Measurements from ENCODE around the gene ESYT2. TPM values are rescaled to one million over a fixed set of nuclear protein-coding genes. Genes with fewer than 3 reads are reported as not detected.
A peak's percentile ranks its signal among the peaks of the same experiment; 100 is the strongest.

Gene ESYT2
- total RNA-seq, 1 experiment from 2014 or later = 59.4 TPM

DNA sequence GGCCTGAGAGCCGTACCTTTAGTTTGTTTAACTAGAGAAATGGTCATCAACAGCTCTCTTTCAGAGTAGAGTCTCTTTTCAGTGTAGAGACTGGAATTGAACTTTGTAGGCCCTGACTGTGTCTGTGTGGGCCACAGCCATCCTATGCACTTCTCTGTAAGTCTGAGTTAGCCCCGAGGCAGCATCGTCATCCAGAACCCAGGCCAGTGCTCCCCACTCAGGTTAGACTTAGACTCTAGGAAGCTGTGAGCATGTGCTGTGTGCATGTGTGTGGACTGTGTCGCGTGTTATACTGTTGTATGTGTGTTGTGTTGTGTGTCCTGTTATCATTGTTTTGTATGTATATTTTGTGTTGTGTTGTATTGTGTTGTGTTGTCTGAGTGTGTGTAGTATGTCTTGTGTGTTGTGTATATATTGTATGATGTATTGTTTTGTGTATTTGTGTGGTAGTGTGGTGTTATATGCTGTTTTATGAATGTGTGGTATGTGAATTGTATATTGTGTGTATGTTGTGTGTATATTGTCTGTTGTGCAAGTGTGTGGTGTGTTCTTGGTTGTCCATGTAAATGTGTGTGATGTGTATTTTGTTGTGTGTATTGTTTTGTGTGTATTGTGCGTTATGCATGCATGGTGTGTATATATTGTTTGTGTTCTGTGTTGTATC, 106.6 kb downstream of the ESYT2 start:
- ChIA-PET POLR2A (no interaction called here), CTCF (no interaction called here)
- DNase-seq = no peak
- H3K27ac Mint-ChIP-seq (ENCODE audit: unreplicated experiment) = no peak overlapping the region
- no peaks in the 10 kb centered on the region for H3K9me3 Mint-ChIP-seq (ENCODE audit: unreplicated experiment)
- Histone ChIP-seq H3K27me3 (replicated peaks; ENCODE audit: control insufficient read depth, insufficient read depth, low read length) (no peaks in the 10 kb centered on the region), H3K36me3 (ENCODE audit: control insufficient read depth, insufficient read depth, low read length) (no peaks in the 10 kb centered on the region), H3K9me3 (no peaks in the 10 kb centered on the region), H3K4me1 (no peaks in the 10 kb centered on the region), H3K4me3 (ENCODE audit: low read depth, low read length) (no peak overlapping the region)
- peaks cover 8% of the 10 kb centered on the region for H3K27me3 Mint-ChIP-seq (ENCODE audit: insufficient read depth, unreplicated experiment)
- TF ChIP-seq, protein P1, sequence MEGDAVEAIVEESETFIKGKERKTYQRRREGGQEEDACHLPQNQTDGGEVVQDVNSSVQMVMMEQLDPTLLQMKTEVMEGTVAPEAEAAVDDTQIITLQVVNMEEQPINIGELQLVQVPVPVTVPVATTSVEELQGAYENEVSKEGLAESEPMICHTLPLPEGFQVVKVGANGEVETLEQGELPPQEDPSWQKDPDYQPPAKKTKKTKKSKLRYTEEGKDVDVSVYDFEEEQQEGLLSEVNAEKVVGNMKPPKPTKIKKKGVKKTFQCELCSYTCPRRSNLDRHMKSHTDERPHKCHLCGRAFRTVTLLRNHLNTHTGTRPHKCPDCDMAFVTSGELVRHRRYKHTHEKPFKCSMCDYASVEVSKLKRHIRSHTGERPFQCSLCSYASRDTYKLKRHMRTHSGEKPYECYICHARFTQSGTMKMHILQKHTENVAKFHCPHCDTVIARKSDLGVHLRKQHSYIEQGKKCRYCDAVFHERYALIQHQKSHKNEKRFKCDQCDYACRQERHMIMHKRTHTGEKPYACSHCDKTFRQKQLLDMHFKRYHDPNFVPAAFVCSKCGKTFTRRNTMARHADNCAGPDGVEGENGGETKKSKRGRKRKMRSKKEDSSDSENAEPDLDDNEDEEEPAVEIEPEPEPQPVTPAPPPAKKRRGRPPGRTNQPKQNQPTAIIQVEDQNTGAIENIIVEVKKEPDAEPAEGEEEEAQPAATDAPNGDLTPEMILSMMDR (IDR thresholded peaks at IDR 0.05; ENCODE audit: insufficient read depth in 1 of 2, low read depth in 1 of 2, low read length in 1 of 2, severe bottlenecking in 1 of 2, unreplicated experiment in 1 of 2) = no peak
- intact Hi-C loops (cut with micrococcal nuclease; ENCODE audit: unreplicated experiment) = no loop called here
- H3K36me3 Mint-ChIP-seq (ENCODE audit: insufficient read depth, unreplicated experiment) = no peaks in the 10 kb centered on the region
- H3K4me1 Mint-ChIP-seq (ENCODE audit: low read depth, unreplicated experiment) = no peaks in the 10 kb centered on the region
- H3K4me3 Mint-ChIP-seq (ENCODE audit: unreplicated experiment) = no peak overlapping the region
- no TSS peak for BruUV-seq (replicated peaks)

DNA sequence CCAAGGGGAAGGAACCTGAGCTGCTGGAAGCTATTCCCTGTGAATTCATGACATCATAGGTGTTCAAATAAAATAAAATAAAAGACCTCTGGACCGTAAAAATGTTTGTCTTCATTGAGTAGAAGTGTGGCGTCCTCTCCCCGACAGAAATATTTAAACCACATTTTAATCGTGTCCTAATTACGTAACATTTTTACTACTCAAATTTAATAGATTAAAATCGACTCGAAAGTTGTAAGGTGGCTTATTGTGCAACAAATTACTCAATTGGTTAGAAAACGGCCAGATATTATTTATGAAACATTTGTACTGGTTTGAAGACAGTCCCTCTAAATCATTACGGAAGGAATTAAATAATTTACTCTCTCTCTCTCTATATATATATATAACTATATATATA, 109.2 kb downstream of the ESYT2 start:
- no peak overlapping the region for H3K27ac Mint-ChIP-seq (ENCODE audit: unreplicated experiment)
- no peaks in the 10 kb centered on the region for H3K9me3 Mint-ChIP-seq (ENCODE audit: unreplicated experiment)
- ChIA-PET CTCF (no interaction called here), POLR2A (interaction anchor here (0.8 kb wide), 1 partner anchor 15 kb away, joined by 17 read pairs; the partner anchor contains the start of gene NCAPG2)
- no peaks in the 10 kb centered on the region for H3K27me3 ChIP-seq (replicated peaks; ENCODE audit: control insufficient read depth, insufficient read depth, low read length)
- H3K27me3 Mint-ChIP-seq (ENCODE audit: insufficient read depth, unreplicated experiment) = peaks cover 14% of the 10 kb centered on the region
- intact Hi-C loops (cut with micrococcal nuclease; ENCODE audit: unreplicated experiment) = no loop called here
- no peak overlapping the region for H3K4me3 ChIP-seq (ENCODE audit: low read depth, low read length)
- TF ChIP-seq, protein P1 (IDR thresholded peaks at IDR 0.05; ENCODE audit: insufficient read depth in 1 of 2, low read depth in 1 of 2, low read length in 1 of 2, severe bottlenecking in 1 of 2, unreplicated experiment in 1 of 2) = no peak
- H3K36me3 Mint-ChIP-seq (ENCODE audit: insufficient read depth, unreplicated experiment) = no peaks in the 10 kb centered on the region
- no peaks in the 10 kb centered on the region for H3K36me3 ChIP-seq (ENCODE audit: control insufficient read depth, insufficient read depth, low read length)
- DNase-seq = no peak
- no peaks in the 10 kb centered on the region for H3K4me1 Mint-ChIP-seq (ENCODE audit: low read depth, unreplicated experiment)
- no TSS peak for BruUV-seq (replicated peaks)
- H3K4me3 Mint-ChIP-seq (ENCODE audit: unreplicated experiment) = peak overlapping the region; percentile 54
- H3K4me1 ChIP-seq = no peaks in the 10 kb centered on the region
- no peaks in the 10 kb centered on the region for H3K9me3 ChIP-seq

DNA sequence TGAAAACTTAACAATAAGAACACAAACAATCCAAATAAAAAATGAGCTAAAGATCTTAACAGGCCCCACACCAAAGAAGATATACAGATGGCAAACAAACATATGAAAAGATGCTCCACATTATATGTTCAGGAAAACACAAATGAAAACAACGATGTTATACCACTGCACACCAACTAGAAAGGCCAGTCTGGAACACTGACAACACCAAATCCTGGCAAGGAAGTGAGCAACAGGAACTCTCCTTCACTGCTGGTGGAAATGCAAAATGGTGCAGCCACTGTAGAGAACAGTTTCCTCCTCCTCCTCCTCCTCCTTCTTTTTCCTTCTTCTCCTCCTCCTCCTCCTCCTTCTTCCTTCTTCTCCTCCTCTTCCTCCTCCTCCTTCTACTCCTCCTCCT, 112.5 kb downstream of the ESYT2 start:
- intact Hi-C loops (cut with micrococcal nuclease; ENCODE audit: unreplicated experiment) = no loop called here
- H3K4me3 ChIP-seq (ENCODE audit: low read depth, low read length) = no peak overlapping the region
- no peaks in the 10 kb centered on the region for H3K9me3 ChIP-seq
- no peaks in the 10 kb centered on the region for H3K36me3 ChIP-seq (ENCODE audit: control insufficient read depth, insufficient read depth, low read length)
- TF ChIP-seq, protein P1 (IDR thresholded peaks at IDR 0.05; ENCODE audit: insufficient read depth in 1 of 2, low read depth in 1 of 2, low read length in 1 of 2, severe bottlenecking in 1 of 2, unreplicated experiment in 1 of 2) = no peak
- Mint-ChIP-seq H3K4me3 (ENCODE audit: unreplicated experiment) (no peak overlapping the region), H3K36me3 (ENCODE audit: insufficient read depth, unreplicated experiment) (no peaks in the 10 kb centered on the region), H3K4me1 (ENCODE audit: low read depth, unreplicated experiment) (no peaks in the 10 kb centered on the region), H3K27ac (ENCODE audit: unreplicated experiment) (no peak overlapping the region), H3K27me3 (ENCODE audit: insufficient read depth, unreplicated experiment) (peaks cover 14% of the 10 kb centered on the region), H3K9me3 (ENCODE audit: unreplicated experiment) (no peaks in the 10 kb centered on the region)
- no peaks in the 10 kb centered on the region for H3K4me1 ChIP-seq
- ChIA-PET POLR2A (no interaction called here), CTCF (no interaction called here)
- H3K27me3 ChIP-seq (replicated peaks; ENCODE audit: control insufficient read depth, insufficient read depth, low read length) = no peaks in the 10 kb centered on the region
- no peak for DNase-seq
- no TSS peak for BruUV-seq (replicated peaks)

All from Caco-2 (cell line).